ENCODE measurements around the gene TOMM7.

TOMM7 gene

DNA sequence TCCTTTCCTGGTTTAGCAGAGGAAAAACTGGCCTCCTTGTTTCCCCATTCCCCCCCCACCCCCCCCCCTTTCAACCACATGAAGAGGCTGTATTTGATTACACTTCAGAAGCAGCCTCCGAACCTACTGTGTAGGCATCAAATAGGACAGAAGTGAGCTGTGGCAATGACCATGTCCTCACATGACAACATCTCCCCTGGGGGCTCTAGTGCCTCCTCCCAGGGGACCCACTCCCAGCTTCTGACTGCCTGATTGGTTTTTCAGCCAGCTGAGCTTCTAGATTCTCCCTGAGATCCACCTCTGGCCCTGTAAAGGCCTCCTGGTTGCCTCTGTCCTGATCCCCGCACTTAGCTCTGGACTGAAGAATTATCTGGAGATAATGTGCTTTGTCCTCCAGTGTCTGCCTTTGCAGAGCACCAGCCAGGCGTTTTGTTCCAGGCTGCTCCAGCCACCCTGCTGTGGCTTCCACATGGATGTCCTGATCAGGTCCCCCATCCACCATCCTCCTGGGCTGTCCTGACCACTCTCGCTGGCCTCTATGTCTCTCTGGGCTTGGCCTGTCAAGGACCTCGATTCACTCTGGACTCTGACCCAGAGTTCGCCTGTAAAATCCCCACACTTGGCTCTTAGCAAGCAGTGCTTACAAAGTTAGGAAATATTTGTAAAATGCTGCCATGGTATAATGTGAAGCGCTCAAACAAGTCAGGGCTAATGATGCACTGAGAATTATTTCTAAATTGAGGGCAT lies 42.4 kb upstream of the TOMM7 start:
- TF ChIP-seq, protein P1, sequence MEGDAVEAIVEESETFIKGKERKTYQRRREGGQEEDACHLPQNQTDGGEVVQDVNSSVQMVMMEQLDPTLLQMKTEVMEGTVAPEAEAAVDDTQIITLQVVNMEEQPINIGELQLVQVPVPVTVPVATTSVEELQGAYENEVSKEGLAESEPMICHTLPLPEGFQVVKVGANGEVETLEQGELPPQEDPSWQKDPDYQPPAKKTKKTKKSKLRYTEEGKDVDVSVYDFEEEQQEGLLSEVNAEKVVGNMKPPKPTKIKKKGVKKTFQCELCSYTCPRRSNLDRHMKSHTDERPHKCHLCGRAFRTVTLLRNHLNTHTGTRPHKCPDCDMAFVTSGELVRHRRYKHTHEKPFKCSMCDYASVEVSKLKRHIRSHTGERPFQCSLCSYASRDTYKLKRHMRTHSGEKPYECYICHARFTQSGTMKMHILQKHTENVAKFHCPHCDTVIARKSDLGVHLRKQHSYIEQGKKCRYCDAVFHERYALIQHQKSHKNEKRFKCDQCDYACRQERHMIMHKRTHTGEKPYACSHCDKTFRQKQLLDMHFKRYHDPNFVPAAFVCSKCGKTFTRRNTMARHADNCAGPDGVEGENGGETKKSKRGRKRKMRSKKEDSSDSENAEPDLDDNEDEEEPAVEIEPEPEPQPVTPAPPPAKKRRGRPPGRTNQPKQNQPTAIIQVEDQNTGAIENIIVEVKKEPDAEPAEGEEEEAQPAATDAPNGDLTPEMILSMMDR (IDR thresholded peaks at IDR 0.05; ENCODE audit: borderline replicate concordance, insufficient read depth, low read depth, low read length), result no peak

GRCh38 chr7:22864301-22864700 lies 41.7 kb upstream of the TOMM7 start:
- no peak overlapping the region for H3K4me3 ChIP-seq (ENCODE audit: low read depth, low read length)
- TF ChIP-seq, protein P1 (IDR thresholded peaks at IDR 0.05; ENCODE audit: borderline replicate concordance, insufficient read depth, low read depth, low read length), result no peak

More for the DNA sequence above, 42.4 kb upstream of the TOMM7 start:
- H3K4me3 ChIP-seq (ENCODE audit: low read depth, low read length), result no peak overlapping the region

DNA sequence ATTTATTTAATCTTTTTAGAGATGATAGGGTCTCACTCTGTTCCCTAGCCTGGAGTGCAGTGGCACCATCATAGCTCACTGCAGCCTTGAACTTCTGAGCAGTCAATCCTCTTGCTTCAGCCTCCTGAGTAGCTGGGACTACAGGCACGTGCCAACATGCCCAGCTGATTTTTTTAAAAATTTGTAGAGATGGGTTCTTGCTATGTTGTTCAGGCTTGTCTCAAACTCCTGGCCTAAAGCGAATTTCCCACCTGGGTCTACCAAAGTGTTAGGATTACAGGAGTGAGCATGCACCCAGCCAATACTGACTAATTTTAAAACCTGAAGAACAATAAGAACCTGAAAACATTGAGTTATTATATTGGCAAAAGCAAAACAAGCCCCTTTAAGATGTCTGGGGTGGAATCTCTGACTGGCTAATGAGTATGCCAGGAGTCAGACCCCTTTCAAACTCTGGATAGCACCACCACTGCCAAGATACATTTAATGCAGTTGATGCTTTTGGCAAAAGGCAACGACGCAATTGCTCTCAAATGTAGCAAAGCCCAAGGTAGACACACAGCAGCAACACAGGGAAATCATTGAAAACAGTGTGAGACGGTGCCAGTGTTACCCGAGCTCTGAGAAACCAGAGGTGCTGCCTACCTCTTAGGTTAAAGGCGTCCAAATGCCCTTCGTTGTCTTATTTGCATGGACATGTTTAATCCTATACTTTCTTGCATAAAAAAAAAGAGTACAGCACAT lies 40.7 kb upstream of the TOMM7 start:
- TF ChIP-seq, protein P1 (IDR thresholded peaks at IDR 0.05; ENCODE audit: borderline replicate concordance, insufficient read depth, low read depth, low read length), result no peak
- no peak overlapping the region for H3K4me3 ChIP-seq (ENCODE audit: low read depth, low read length)

DNA sequence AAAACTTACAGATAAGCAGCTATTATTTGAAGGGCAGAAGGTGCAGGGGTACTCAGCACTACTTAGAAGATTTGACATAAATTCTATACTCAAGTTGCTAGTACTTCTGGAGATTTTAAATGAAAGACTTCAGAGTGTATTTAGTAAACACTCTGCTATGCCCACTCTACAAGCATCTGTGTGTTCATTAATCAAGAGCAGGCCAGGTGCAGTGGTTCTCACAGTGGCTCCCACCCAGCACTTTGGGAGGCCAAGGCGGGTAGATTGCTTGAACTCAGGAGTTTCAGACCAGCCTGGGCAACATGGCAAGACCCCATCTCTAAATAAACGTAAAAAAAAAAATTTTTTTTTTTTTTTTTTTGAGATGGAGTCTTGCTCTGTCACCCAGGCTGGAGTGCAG lies 38.9 kb upstream of the TOMM7 start:
- no peak overlapping the region for H3K4me3 ChIP-seq (ENCODE audit: low read depth, low read length)
- TF ChIP-seq, protein P1 (IDR thresholded peaks at IDR 0.05; ENCODE audit: borderline replicate concordance, insufficient read depth, low read depth, low read length), result no peak

DNA sequence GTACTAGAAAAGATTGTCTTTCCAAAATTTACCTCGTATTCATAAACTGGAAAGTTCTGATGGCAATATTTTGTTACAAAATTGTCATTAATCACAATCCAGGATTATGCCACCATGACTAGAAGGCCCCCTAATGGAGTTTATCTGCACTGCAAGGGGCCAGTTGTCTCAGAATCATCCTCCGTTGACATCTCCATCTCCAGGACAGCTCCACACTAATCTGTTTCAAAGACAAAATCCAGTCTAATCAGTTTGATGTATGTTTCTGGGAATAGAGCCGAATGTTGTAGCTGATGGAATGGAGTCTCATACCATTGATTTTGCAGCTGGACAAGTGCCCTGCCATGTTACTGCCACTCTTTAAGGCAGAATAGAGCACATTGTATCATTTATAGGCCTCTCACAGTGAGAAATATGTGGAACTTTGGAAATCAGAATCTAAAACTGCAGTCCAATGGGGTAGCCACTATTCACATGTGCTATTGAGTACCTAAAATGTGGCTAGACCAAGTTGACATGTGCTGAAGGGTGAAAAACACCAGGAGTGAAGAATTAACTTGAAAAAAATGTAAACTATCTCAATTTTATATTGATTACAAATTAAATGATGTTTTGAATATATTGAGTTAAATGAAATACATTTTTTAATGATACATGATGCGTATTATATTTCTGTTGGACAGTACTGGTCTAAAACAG lies 38.3 kb upstream of the TOMM7 start:
- TF ChIP-seq, protein P1 (IDR thresholded peaks at IDR 0.05; ENCODE audit: borderline replicate concordance, insufficient read depth, low read depth, low read length), result peak; percentile 59; the same call in 1 of the 2 replicates

DNA sequence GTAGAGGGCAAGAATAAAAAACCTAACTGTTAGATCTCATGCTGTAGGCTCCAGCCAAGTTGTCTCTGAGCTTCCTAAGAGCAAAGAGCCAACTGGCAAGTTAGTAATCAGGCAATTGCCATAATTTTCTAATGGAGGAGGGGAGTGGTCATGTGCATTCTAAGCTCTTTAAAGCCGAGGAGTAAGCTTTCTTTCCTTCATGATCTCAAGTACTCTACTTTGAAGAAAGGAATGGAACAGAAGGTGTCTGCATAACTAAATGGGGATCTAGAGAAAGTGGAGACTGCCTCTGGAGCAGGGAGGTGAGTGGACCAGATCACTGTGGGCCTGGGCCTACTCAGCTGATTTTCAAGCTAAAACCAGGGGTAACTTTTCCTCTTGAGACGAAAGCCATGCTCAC lies 37.7 kb upstream of the TOMM7 start:
- no peak overlapping the region for H3K4me3 ChIP-seq (ENCODE audit: low read depth, low read length)
- TF ChIP-seq, protein P1 (IDR thresholded peaks at IDR 0.05; ENCODE audit: borderline replicate concordance, insufficient read depth, low read depth, low read length), result no peak

More for the DNA sequence above, 38.3 kb upstream of the TOMM7 start:
- H3K4me3 ChIP-seq (ENCODE audit: low read depth, low read length), result no peak overlapping the region
